HEK293T (cell line): ENCODE data around the gene KCNT1.

Source experiments
- CTBP1 ChIP-seq: fragments of 450-650 bp; IDR thresholded peaks from 2 replicates; pipeline ENCODE4 v1.6.1; 2016; ENCODE audit warnings: borderline replicate concordance
- ELF4 ChIP-seq: fragments of 450-650 bp; IDR thresholded peaks from 2 replicates; pipeline ENCODE4 v1.6.1; 2017; ENCODE audit warnings: antibody characterized with exemption
- FOXM1 ChIP-seq: fragments of 450-650 bp; IDR thresholded peaks from 2 replicates; pipeline ENCODE4 v1.6.1; 2017; ENCODE audit warnings: mild to moderate bottlenecking, borderline replicate concordance
- HDGF ChIP-seq: fragments of 450-650 bp; IDR thresholded peaks from 2 replicates; pipeline ENCODE4 v1.6.1; 2017; ENCODE audit warnings: antibody characterized with exemption, borderline replicate concordance
- PKNOX1 ChIP-seq: fragments of 450-650 bp; IDR thresholded peaks from 2 replicates; pipeline ENCODE4 v1.6.1; 2016
- SP1 ChIP-seq: fragments of 450-650 bp; IDR thresholded peaks from 2 replicates; pipeline ENCODE4 v1.6.1; 2017
- ZNF384 ChIP-seq: fragments of 450-650 bp; IDR thresholded peaks from 2 replicates; pipeline ENCODE4 v1.6.1; 2016

DNA sequence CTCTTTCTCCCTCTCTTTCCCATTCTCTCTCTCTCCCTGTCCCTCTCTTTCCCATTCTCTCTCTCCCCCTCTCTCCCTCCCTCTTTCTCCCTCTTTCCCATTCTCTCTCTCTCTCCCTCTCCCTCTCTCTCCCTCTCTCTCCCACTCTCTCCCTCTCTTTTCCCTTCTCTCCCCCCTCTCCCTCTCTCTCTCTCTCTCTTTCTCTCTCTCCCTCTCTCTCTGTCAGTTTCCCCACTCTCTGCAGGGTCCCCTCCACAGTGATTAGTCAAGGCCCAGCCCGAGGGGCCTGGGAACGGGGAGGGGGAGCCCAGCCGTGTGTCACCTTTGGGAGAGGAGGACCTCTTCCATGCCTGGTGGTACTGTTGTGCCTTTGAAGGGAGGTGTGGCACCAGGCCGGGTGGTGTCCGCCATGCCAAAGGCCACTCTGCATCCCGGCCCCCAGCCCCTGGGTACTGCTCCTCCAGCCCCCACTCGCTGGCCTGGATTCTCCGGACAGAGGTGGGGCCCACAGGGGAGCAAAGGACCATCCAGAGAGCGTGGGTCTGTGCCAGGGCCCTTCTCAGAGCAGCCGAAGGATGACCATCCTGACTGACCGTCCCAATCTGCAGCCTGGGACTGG, 25.4 kb downstream of the KCNT1 start:
- no peak for TF ChIP-seq FOXM1
- TF ChIP-seq CTBP1: no peak
- TF ChIP-seq ELF4: no peak
- no peak for TF ChIP-seq SP1
- no peak for TF ChIP-seq HDGF
- TF ChIP-seq PKNOX1: no peak
- TF ChIP-seq ZNF384: no peak
